ENCODE results near the gene GABRG2.
"Not testable (repeated sequence)": the region's sequence is repeated elsewhere in the genome, so short reads cannot be mapped to it uniquely, and the experiment has no call there.

Gene GABRG2

GRCh38 chr5:162067655-162068411 lies at the start of gene GABRG2:
GABRG2 (plus strand) TSS chr5:162067773; CDS start chr5:162068000, 227 bp downstream.
- DNase-seq: no peak

- DNase-seq: no peak
Measured at GRCh38 chr5:162025312-162025711, 42.3 kb upstream of the GABRG2 start.

GRCh38 chr5:162026803-162027202 lies 40.8 kb upstream of the GABRG2 start:
- no peak for DNase-seq

GRCh38 chr5:162037431-162037830 lies 30.1 kb upstream of the GABRG2 start:
- no peak for DNase-seq

GRCh38 chr5:162047279-162047678 lies 20.3 kb upstream of the GABRG2 start:
- no peak for DNase-seq

- no peak for DNase-seq
Measured at GRCh38 chr5:162052676-162053075, 14.9 kb upstream of the GABRG2 start.

- DNase-seq: not testable (repeated sequence)
Measured at GRCh38 chr5:162055095-162055494, 12.5 kb upstream of the GABRG2 start.

GRCh38 chr5:162067162-162067561 lies 411 bp upstream of the GABRG2 start:
- no peak for DNase-seq

- no peak for DNase-seq
Measured at GRCh38 chr5:162068412-162068811, 839 bp downstream of the GABRG2 start.

- DNase-seq: no peak
Measured at GRCh38 chr5:162068936-162069335, 1.4 kb downstream of the GABRG2 start.

- no peak for DNase-seq
Measured at GRCh38 chr5:162078805-162079204, 11.2 kb downstream of the GABRG2 start.

- DNase-seq: no peak
Measured at GRCh38 chr5:162091336-162091735, 23.8 kb downstream of the GABRG2 start.

GRCh38 chr5:162096448-162096847 lies 28.9 kb downstream of the GABRG2 start:
- no peak for DNase-seq

- DNase-seq: no peak
Measured at GRCh38 chr5:162107591-162107990, 40.0 kb downstream of the GABRG2 start.

GRCh38 chr5:162119801-162120200 lies 52.2 kb downstream of the GABRG2 start:
- no peak for DNase-seq

GRCh38 chr5:162128117-162128516 lies 60.5 kb downstream of the GABRG2 start:
- DNase-seq: no peak

- DNase-seq: no peak
Measured at GRCh38 chr5:162132348-162132747, 64.8 kb downstream of the GABRG2 start.

GRCh38 chr5:162139190-162139589 lies 71.6 kb downstream of the GABRG2 start:
- no peak for DNase-seq

- DNase-seq: no peak
Measured at GRCh38 chr5:162154242-162154641, 86.7 kb downstream of the GABRG2 start.

- no peak for DNase-seq
Measured at GRCh38 chr5:162160401-162160800, 92.8 kb downstream of the GABRG2 start.

GRCh38 chr5:162163663-162164062 lies 96.1 kb downstream of the GABRG2 start:
- DNase-seq: no peak

GRCh38 chr5:162174358-162174974 lies 106.9 kb downstream of the GABRG2 start:
- no peak for DNase-seq

- no peak for DNase-seq
Measured at GRCh38 chr5:162187371-162187770, 119.8 kb downstream of the GABRG2 start.

- no peak for DNase-seq
Measured at GRCh38 chr5:162189719-162190118, 122.1 kb downstream of the GABRG2 start.

- DNase-seq: no peak
Measured at GRCh38 chr5:162193012-162193411, 125.4 kb downstream of the GABRG2 start.
